Liver (tissue), 9 donors: ENCODE results near the gene ASIC5. TPM values are rescaled to one million over a fixed set of nuclear protein-coding genes. Genes with fewer than 3 reads are reported as not detected.

Experiments
- DNase-seq: peaks from one replicate; pipeline ENCODE4 v3.0.0-alpha.2; 2017; ENCODE audit warnings: low spot score
- H3K27ac ChIP-seq, 2 donors: one replicate each; pipeline ENCODE4 v1.7.0; 2013; ENCODE audit warnings: inconsistent platforms in 2 of 2, low read length in 2 of 2, control low read depth in 1 of 2, low read depth in 1 of 2, mild to moderate bottlenecking in 1 of 2
- H3K27me3 ChIP-seq, 4 donors: one replicate each; pipeline versions ENCODE4 v1.6.1 to v1.7.0; 2013; ENCODE audit warnings: low read length in 3 of 4, inconsistent platforms in 1 of 4, mild to moderate bottlenecking in 1 of 4, moderate library complexity in 1 of 4; ENCODE audit not compliant: control insufficient read depth in 4 of 4, insufficient read depth in 4 of 4
- H3K36me3 ChIP-seq, 4 donors: one replicate each; pipeline versions ENCODE4 v1.6.1 to v1.7.0; 2013; ENCODE audit warnings: low read length in 3 of 4, mild to moderate bottlenecking in 3 of 4, low read depth in 1 of 4, moderate library complexity in 1 of 4; ENCODE audit not compliant: control insufficient read depth in 4 of 4, insufficient read depth in 3 of 4
- H3K4me1 ChIP-seq, 4 donors: one replicate each; pipeline versions ENCODE4 v1.6.1 to v1.7.0; 2013; ENCODE audit warnings: low read length in 3 of 4, mild to moderate bottlenecking in 3 of 4, moderate library complexity in 1 of 4; ENCODE audit not compliant: control insufficient read depth in 4 of 4, insufficient read depth in 4 of 4
- H3K4me3 ChIP-seq, 3 donors: one replicate each; pipeline versions ENCODE4 v1.6.1 to v1.7.0; 2013; ENCODE audit warnings: low read length in 3 of 3, control low read depth in 1 of 3, low read depth in 1 of 3, mild to moderate bottlenecking in 1 of 3
- H3K9ac ChIP-seq, 2 donors: one replicate each; pipeline ENCODE4 v1.7.0; 2013; ENCODE audit warnings: low read length in 2 of 2, mild to moderate bottlenecking in 2 of 2, moderate library complexity in 2 of 2, control low read depth in 1 of 2, low read depth in 1 of 2
- H3K9me3 ChIP-seq, 4 donors: one replicate each; pipeline versions ENCODE4 v1.6.1 to v1.7.0; 2013; ENCODE audit warnings: low read length in 3 of 4; ENCODE audit not compliant: control insufficient read depth in 4 of 4
- ATF3 ChIP-seq: IDR thresholded peaks from 2 replicates; pipeline ENCODE4 v1.6.1; 2016; ENCODE audit warnings: antibody characterized with exemption
- CTCF ChIP-seq: fragments of 150-350 bp; IDR thresholded peaks from 2 replicates; pipeline ENCODE4 v1.5.1; 2017; ENCODE audit warnings: improper control_type of control experiment, low read depth, low read length; ENCODE audit not compliant: missing input control
- EGR1 ChIP-seq, 2 donors: IDR thresholded peaks; 2 replicates each; pipeline ENCODE4 v1.6.1; 2016 to 2018; ENCODE audit warnings: antibody characterized with exemption in 2 of 2, low read depth in 2 of 2
- FOXA1 ChIP-seq: IDR thresholded peaks from 2 replicates; pipeline ENCODE4 v1.6.1; 2016; ENCODE audit warnings: antibody characterized with exemption
- FOXA2 ChIP-seq: IDR thresholded peaks from 2 replicates; pipeline ENCODE4 v1.6.1; 2016; ENCODE audit warnings: antibody characterized with exemption
- GABPA ChIP-seq, 2 donors: IDR thresholded peaks in 1 of 2; conservative IDR thresholded peaks in 1 of 2; 2 replicates each; pipeline ENCODE4 v1.6.1; 2016; ENCODE audit warnings: antibody characterized with exemption in 2 of 2, mild to moderate bottlenecking in 1 of 2, moderate library complexity in 1 of 2
- HNF4A ChIP-seq, 2 donors: conservative IDR thresholded peaks; 2 replicates each; pipeline ENCODE4 v1.6.1; 2016; ENCODE audit warnings: antibody characterized with exemption in 2 of 2, mild to moderate bottlenecking in 2 of 2
- HNF4G ChIP-seq: IDR thresholded peaks from 2 replicates; pipeline ENCODE4 v1.6.1; 2016; ENCODE audit warnings: antibody characterized with exemption
- JUND ChIP-seq, 2 donors: IDR thresholded peaks; 2 replicates each; pipeline ENCODE4 v1.6.1; 2016; ENCODE audit warnings: antibody characterized with exemption in 2 of 2
- MAX ChIP-seq: IDR thresholded peaks from 2 replicates; pipeline ENCODE4 v1.6.1; 2016; ENCODE audit warnings: antibody characterized with exemption
- NR2F2 ChIP-seq: IDR thresholded peaks from 2 replicates; pipeline ENCODE4 v1.6.1; 2016; ENCODE audit warnings: antibody characterized with exemption
- RAD21 ChIP-seq, 2 donors: IDR thresholded peaks; 2 replicates each; pipeline ENCODE4 v1.6.1; 2016; ENCODE audit warnings: antibody characterized with exemption in 2 of 2, mild to moderate bottlenecking in 2 of 2
- REST ChIP-seq: IDR thresholded peaks from 2 replicates; pipeline ENCODE4 v1.6.1; 2016; ENCODE audit warnings: antibody characterized with exemption, mild to moderate bottlenecking
- RXRA ChIP-seq, 2 donors: IDR thresholded peaks; 2 replicates each; pipeline ENCODE4 v1.6.1; 2017 to 2018; ENCODE audit warnings: antibody characterized with exemption in 2 of 2, mild to moderate bottlenecking in 1 of 2
- SP1 ChIP-seq: IDR thresholded peaks from 2 replicates; pipeline ENCODE4 v1.6.1; 2018; ENCODE audit warnings: antibody characterized with exemption, mild to moderate bottlenecking
- TAF1 ChIP-seq: conservative IDR thresholded peaks from 2 replicates; pipeline ENCODE4 v1.6.1; 2016; ENCODE audit warnings: antibody characterized with exemption, mild to moderate bottlenecking
- YY1 ChIP-seq: IDR thresholded peaks from 2 replicates; pipeline ENCODE4 v1.6.1; 2016; ENCODE audit warnings: antibody characterized with exemption, mild to moderate bottlenecking
- ZBTB33 ChIP-seq: IDR thresholded peaks from 2 replicates; pipeline ENCODE4 v1.6.1; 2016; ENCODE audit warnings: antibody characterized with exemption
- WGBS: extraction: QIAGEN DNeasy Blood & Tissue Kit; methylation state at CpG from one replicate; pipeline ENCODE4 v1.1.7; 2013; 5-methylcytosine and 5-hydroxymethylcytosine counted together
- polyA plus RNA-seq, 2 donors: library from polyadenylated mRNA; stranded (reverse) in 1 of 2; unstranded in 1 of 2; fragments of 200-250 nt in 1 of 2; fragments of >200 nt in 1 of 2; fragmentation: Nextera tagmentation in 1 of 2; extraction: Ambion mirVana in 1 of 2; gene quantifications; one replicate each; pipeline versions ENCODE4 v1.2.1 to v1.2.3, GENCODE V29; 2013 to 2015
- total RNA-seq, 2 donors: library from RNA; depleted of rRNA; stranded (reverse); fragments of >200 nt; gene quantifications; one replicate each; pipeline ENCODE4 v1.2.3, GENCODE V29; 2014
- donor health status: healthy.
- donor health status: healthy.
- donor health status: healthy.
- donor health status: healthy.
- donor health status: healthy.

Gene ASIC5
- total and polyA plus RNA-seq, 4 donors = not detected

GRCh38 chr4:155878611-155879010, 12.5 kb upstream of the ASIC5 start:
- H3K9ac ChIP-seq = no peak overlapping the region

More at GRCh38 chr4:155878611-155879010, 12.5 kb upstream of the ASIC5 start:
- TF ChIP-seq HNF4A (conservative IDR thresholded peaks at IDR 0.05) = no peak
- no peak for TF ChIP-seq ATF3
- no peak for TF ChIP-seq FOXA1
- TF ChIP-seq MAX = no peak
- no peak for TF ChIP-seq FOXA2
- no peak for TF ChIP-seq RXRA (IDR thresholded peaks at IDR 0.05)
- no peak for TF ChIP-seq SP1
- no peak for TF ChIP-seq ZBTB33
- TF ChIP-seq CTCF = no peak
- no peak for TF ChIP-seq GABPA (IDR thresholded peaks at IDR 0.05 in 1 of 2, conservative IDR thresholded peaks at IDR 0.05 in 1 of 2)
- no peak for TF ChIP-seq RAD21 (IDR thresholded peaks at IDR 0.05)
- TF ChIP-seq TAF1 = no peak
- no peak for TF ChIP-seq YY1
- TF ChIP-seq EGR1 (IDR thresholded peaks at IDR 0.05; ENCODE audit: low read depth in 2 of 2) = no peak
- no peak for TF ChIP-seq NR2F2
- TF ChIP-seq HNF4G = no peak
- no peak for TF ChIP-seq REST
- TF ChIP-seq JUND (IDR thresholded peaks at IDR 0.05) = no peak
- Histone ChIP-seq H3K4me1 (peaks cover 3 to 20% (median 14%) of the 10 kb centered on the region in 4 donors), H3K27me3 (no peaks in the 10 kb centered on the region), H3K9me3 (peaks cover 0 to 9% (median 2%) of the 10 kb centered on the region in 4 donors), H3K36me3 (no peaks in the 10 kb centered on the region), H3K4me3 (no peak overlapping the region), H3K27ac (no peak overlapping the region)
- DNase-seq = no peak
- WGBS = 43% methylated on average over 2 of the region's 2 CpGs
